GM21576 (cell line): ENCODE results near the gene TFF2.

Experiments used
- ATAC-seq: cut with Tn5 transposase; IDR thresholded peaks from one replicate; pipeline ENCODE4 v1.9.1; 2021; ENCODE audit warnings: mild to moderate bottlenecking, moderate library complexity; ENCODE audit not compliant: unreplicated experiment

Gene TFF2

GRCh38 chr21:42348762-42349161 lies 2.0 kb downstream of the TFF2 start:
- ATAC-seq: no peak

- no peak for ATAC-seq
Observed at GRCh38 chr21:42347601-42348327, 3.0 kb downstream of the TFF2 start.

DNA sequence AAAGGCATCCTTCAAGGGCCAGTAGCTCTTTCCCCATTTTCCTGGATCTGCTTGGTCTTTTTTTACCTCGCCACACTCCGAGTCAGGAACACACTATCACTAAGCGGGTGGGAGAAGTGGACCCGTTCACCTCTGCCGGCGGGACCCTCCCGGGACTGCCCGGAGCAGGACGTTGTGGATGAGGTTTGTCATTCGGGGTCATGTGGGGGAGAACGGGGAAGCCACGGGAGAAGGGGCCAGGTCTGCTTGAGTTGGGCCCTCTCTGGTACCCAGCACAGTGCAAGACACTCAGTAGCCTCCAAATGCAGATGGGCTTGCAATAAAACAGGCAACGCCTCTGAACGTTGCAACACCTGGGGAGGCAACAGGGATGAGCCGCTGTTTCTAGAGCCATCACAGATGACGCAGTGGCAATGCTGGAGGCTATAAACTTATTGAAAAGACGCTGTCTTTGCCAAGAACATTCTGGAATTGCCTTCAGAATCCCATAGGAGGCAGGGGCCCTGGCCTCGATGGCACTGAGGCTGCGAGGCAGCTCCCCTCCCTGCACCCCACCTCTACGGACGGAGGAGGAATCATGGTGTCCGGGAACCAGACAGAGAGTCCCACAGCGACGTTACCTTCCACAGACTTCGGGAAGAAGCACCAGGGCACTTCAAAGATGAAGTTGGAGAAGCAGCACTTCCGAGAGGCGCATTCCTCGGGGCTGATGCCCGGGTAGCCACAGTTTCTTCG lies 3.8 kb downstream of the TFF2 start:
- no peak for ATAC-seq

DNA sequence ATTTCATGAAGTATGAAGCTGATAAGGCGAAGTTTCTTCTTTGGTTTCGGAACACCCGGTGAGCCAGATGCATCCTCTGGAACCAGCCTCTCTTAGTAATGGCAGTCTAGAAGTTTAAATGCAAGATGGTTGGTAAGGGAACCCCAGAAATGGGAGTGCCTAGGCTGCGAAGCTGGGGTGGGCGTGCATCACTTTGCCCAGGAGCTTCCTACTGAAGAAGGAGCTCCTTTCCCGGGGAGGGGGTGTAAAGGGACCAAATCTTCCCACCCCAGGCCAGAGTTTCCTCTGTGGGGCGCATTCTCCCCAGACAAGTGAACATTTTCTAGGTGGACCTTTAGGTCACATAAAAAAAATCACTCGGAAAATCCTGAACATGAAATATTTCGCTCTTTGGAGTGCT lies 4.4 kb downstream of the TFF2 start:
- no peak for ATAC-seq

- no peak for ATAC-seq
Observed at GRCh38 chr21:42344631-42345030, 6.2 kb downstream of the TFF2 start.

- no peak for ATAC-seq
Observed at GRCh38 chr21:42343963-42344510, 6.8 kb downstream of the TFF2 start.

- ATAC-seq: no peak
Observed at GRCh38 chr21:42343556-42343955, 7.2 kb downstream of the TFF2 start.

DNA sequence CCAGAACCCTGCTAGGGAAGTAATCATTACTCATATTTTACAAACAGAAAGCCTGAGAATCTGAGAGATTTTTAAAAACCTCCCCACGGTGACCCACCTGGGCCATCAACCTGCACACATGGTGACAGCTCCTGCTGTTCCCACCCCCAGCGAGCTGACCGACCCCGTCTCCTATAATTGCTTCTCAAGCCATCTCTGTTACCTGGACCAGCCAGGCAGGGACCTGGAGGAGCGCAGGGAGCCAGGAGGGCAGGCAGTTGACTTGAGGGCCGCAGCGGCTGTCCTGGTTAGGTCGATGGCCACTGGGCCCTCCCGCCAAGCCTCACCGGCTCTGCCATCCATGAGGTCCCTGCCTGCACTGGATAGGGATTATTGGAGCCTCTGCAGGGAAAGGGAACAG lies 7.7 kb downstream of the TFF2 start:
- no peak for ATAC-seq

- ATAC-seq: no peak
Observed at GRCh38 chr21:42341776-42342542, 8.8 kb downstream of the TFF2 start.

- no peak for ATAC-seq
Observed at GRCh38 chr21:42340187-42341050, 10.4 kb downstream of the TFF2 start.

- no peak for ATAC-seq
Observed at GRCh38 chr21:42338729-42339715, 11.8 kb downstream of the TFF2 start.

DNA sequence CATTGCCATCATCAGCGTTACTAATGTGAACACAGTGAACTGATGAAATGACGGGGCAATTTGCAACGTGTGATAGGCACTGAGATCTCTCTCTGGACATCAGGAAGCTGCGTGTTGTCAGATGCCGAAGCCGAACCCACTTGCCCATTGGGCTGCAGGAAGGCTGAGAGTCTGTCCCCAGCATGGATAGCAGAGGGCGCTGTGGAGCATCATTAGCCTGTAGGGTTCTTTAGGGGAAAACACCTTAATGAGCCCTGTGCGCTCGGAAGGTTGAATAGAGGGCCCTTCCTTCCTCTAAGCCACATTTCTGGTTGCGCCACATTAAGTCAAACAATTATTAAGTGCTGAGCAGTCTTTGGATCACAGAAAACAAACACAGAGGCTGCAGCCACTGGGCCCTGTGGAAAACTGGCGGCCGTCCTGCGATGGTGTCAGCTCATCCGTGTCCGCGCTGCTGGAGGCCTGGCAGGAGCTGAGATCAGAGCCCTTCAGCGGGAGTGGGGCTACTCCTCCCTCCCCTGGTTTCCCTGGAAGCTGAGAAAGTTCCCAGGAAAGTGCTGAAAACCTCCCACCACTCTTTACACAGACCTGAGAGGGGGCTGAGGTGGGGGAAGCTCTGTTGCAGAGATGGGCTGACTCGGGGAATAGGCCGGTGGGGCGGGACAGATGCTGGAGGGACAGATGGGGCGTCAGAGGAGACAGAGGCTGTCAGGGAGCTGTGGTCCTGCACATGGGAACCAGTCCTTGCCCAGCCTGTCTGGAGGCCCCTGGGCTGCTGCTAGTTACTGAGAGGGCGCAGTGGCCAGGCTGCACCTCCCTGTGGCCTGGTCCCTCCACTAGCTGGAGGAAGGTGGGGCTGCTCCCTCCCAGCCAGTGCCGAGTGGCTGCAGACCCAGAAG lies 12.7 kb downstream of the TFF2 start:
- ATAC-seq: no peak

DNA sequence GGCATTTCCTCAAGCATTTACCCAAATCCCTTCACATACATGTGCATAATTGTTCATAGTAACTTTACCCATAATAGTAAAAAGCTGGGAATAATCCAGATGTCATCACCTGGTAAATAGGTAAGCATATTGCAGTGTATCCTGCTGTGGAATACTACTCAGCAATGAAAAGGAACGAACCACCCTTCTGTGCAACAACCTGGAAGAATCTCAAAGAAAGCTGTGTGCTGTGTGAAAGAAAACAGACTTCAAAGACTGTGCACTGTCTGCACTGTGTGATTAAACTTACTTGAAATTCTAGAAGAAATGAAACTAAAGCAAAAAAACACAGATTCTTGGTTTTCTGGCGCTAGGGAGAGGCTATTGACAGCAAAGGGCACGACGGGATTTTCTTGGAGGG lies 13.5 kb downstream of the TFF2 start:
- ATAC-seq: no peak

GRCh38 chr21:42336054-42336453 lies 14.7 kb downstream of the TFF2 start:
- ATAC-seq: no peak

DNA sequence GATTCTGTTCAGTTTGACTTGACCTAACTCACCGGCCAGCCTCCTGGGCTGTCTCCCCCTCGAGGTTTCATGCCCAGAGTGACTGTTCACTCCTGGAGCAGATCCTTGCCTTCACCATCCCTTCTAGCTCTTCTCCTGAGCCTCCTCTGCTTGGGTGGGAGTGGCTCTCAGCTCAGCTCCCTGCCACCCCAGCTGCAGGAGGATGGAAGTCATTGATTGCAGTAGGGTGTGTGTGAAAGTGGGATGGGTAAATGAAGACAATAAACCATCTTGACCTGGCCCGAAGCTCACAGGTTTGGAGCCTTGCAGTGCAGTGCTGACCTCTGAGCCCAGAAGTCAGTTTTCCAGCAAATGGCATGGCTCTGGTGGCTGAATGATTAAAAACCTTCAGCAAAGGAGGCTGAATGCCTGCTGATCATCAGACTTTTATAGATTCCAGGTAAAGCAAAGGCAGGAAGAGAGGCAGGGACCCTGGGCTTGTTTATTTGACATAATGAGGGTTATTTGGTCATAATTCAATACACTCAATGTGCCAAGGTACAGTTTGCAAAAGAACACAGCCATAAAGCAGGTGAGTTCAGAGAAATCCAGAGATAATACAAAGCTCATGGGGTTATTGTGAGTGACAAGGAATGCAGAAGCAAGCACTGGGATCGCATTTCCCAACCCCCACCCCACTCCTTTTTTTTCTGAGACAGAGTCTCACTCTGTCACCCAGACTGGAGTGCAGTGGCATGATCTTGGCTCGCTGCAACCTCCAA lies 18.1 kb downstream of the TFF2 start:
- no peak for ATAC-seq

GRCh38 chr21:42331660-42332059 lies 19.1 kb downstream of the TFF2 start:
- ATAC-seq: no peak
